NCI-H1417 (cell line): ENCODE measurements around the gene CHRNA7.

Experiments
- DNase-seq, 3 experiments: peaks; one replicate each; lab custom pipeline; 2025; lab: John Stamatoyannopoulos, UW

CHRNA7 gene

GRCh38 chr15:32089851-32090359 lies 59.6 kb downstream of the CHRNA7 start:
- no peak for DNase-seq

- no peak for DNase-seq
These were observed 61.4 kb downstream of the CHRNA7 start for GRCh38 chr15:32091505-32092380.

- no peak for DNase-seq
These were observed 65.9 kb downstream of the CHRNA7 start for GRCh38 chr15:32096213-32096612.

GRCh38 chr15:32096916-32097617 lies 66.8 kb downstream of the CHRNA7 start:
- DNase-seq: peak in 1 of 3 experiments; percentile 23

GRCh38 chr15:32098033-32098432 lies 67.7 kb downstream of the CHRNA7 start:
- DNase-seq: no peak

GRCh38 chr15:32099097-32099785 lies 68.9 kb downstream of the CHRNA7 start:
- DNase-seq: no peak

- DNase-seq: no peak
These were observed 69.8 kb downstream of the CHRNA7 start for GRCh38 chr15:32099956-32100684.

- DNase-seq: no peak
These were observed 74.0 kb downstream of the CHRNA7 start for GRCh38 chr15:32104061-32104995.

- no peak for DNase-seq
These were observed 75.2 kb downstream of the CHRNA7 start for GRCh38 chr15:32105258-32106241.

GRCh38 chr15:32106401-32107381 lies 76.4 kb downstream of the CHRNA7 start:
- DNase-seq: no peak

GRCh38 chr15:32107477-32108080 lies 77.3 kb downstream of the CHRNA7 start:
- no peak for DNase-seq

GRCh38 chr15:32108661-32109060 lies 78.3 kb downstream of the CHRNA7 start:
- DNase-seq: no peak

GRCh38 chr15:32112101-32112500 lies 81.8 kb downstream of the CHRNA7 start:
- no peak for DNase-seq

- no peak for DNase-seq
These were observed 82.9 kb downstream of the CHRNA7 start for GRCh38 chr15:32113224-32113623.

- DNase-seq: no peak
These were observed 86.8 kb downstream of the CHRNA7 start for GRCh38 chr15:32117122-32117521.

GRCh38 chr15:32119286-32119685 lies 89.0 kb downstream of the CHRNA7 start:
- no peak for DNase-seq

GRCh38 chr15:32119694-32120330 lies 89.5 kb downstream of the CHRNA7 start:
- DNase-seq: peak in 1 of 3 experiments; percentile 55
